Omental fat pad (tissue), 4 donors: ENCODE measurements around the gene HPCAL4. TPM values are rescaled to one million over a fixed set of nuclear protein-coding genes. Genes with fewer than 3 reads are reported as not detected.

Source experiments
- ATAC-seq: fragments of 150-250 bp; one replicate; pipeline ENCODE4 v1.9.1; 2016; ENCODE audit warnings: mild to moderate bottlenecking, moderate library complexity; ENCODE audit not compliant: low FRiP score
- DNase-seq: peaks from one replicate; pipeline ENCODE4 v3.0.0-alpha.2; 2019; ENCODE audit warnings: low spot score
- CTCF ChIP-seq, 3 donors: fragments of 450-650 bp; IDR thresholded peaks; one replicate each; pipeline ENCODE4 v1.5.1; 2016 to 2017; ENCODE audit warnings: antibody characterized with exemption in 3 of 3, mild to moderate bottlenecking in 3 of 3, moderate library complexity in 2 of 3
- small RNA-seq: library from RNA; depleted of rRNA; stranded (forward); fragments of <200 nt; gene quantifications from one replicate; pipeline ENCODE3, GENCODE V24; 2016
- total RNA-seq, 4 donors: library from RNA; depleted of rRNA; stranded (reverse); fragments of >200 nt; gene quantifications; one replicate each; pipeline ENCODE4 v1.1.0, GENCODE V29; 2016

Gene HPCAL4
- total RNA-seq, 4 donors from 2014 or later: 0.16 to 0.74 (median 0.24) TPM; not detected in 1

- peak; percentile 76 for ATAC-seq
- no peak for DNase-seq
- TF ChIP-seq CTCF (IDR thresholded peaks at IDR 0.05): no peak
Observed at GRCh38 chr1:39632682-39633417, 58.4 kb downstream of the HPCAL4 start.

DNA sequence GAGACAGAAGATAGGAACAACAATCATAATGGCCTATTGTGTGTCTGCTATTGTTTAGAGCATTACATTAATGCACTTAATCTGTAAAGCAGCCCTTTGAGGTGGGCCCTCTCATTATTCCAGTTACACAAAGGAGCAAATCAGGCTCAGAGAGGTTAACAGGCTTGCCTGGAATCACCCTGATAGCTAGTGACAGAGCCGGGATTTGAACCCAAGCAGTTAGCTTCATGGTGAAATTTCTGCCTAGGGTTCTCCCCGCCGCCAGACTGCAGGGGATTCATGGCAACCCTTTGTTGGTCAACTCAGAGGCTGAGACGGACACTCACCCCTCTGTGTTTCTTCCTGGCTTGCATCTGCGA lies 58.9 kb downstream of the HPCAL4 start:
- TF ChIP-seq CTCF (IDR thresholded peaks at IDR 0.05): no peak
- ATAC-seq (no peak), DNase-seq (no peak)

DNA sequence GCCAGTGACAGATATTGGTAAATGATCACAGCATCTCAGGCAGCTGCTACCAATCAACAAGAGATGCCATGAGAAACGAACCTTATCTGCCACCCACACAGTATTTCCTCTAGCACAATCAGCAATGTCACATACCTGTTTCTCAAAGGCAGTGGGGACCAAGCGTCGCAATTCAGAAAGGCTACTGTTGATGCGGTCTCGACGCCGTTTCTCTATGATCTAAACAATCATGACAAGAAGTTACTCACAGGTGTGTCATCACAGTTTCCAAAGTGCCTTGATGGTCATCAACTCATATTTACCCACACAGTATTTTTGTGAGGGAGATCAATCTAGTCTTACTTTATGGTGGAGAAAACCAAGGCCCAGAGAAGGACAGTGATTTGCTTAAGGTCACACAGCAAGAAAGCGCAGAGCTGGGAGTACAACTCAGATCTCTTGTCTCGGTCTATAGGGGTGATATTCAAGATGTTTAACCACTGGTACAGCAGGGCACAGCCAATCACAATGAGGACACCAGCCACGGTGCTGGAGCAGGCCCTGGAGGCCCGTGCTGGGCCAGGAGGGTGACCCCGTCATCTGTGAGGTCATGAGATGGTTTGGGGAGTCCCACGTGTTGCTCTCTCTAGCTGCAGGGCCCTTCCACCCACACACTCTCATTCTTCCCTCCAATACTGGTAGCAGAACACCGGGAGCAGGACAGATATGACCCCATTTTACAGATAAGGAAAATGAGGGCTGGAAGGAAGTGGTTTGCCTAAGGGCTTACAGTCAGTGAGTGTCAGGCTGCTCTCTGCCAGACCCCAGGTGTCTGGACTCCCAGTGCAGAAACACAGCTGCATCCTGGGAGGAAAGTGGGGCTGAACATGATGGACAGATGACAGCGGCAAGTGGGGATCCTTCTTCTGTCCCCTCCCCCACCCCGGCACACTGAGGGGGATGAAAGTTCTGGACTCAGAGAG lies 59.6 kb downstream of the HPCAL4 start:
- DNase-seq (no peak), ATAC-seq (no peak)
- no peak for TF ChIP-seq CTCF (IDR thresholded peaks at IDR 0.05)

DNA sequence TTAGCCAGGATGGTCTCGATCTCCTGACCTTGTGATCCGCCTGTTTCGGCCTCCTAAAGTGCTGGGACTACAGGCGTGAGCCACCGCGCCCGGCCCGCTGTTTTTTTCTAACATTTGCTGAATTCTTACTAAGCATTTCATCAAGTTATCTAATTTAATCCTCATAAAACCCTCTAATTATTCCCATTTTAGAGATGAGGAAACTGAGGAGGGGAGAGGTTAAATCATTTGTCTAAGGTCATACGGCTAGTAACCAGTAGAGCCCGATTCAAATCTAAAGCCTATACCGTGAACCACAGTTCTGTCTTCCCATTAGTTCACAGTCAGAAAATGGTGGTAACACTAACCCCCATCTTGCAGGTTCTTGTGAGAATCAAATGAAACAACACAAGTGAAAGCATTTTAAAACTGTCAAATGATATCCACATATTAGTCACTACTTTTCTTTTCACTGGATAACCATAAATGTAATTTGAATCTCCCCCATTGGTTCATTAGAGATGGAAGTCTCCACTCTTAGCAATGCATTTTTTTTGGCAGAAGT lies 62.4 kb downstream of the HPCAL4 start:
- ATAC-seq (no peak), DNase-seq (no peak)
- TF ChIP-seq CTCF (IDR thresholded peaks at IDR 0.05): no peak

Small RNA genes within 50 kb of the gene (small RNA-seq; reads per million reads assigned to genes)
- gene RNU7-121P: not detected

Other genes with a start within 250 kb of the HPCAL4 start
- 1 to 10 TPM in 1 of 4 donors, not detected in 3; 2.0 TPM for gene BMP8A, start 199.8 kb downstream of the HPCAL4 start, total RNA-seq
- gene PABPC4, start 114.6 kb downstream of the HPCAL4 start, total RNA-seq: 100 to 1,000 TPM; 142 to 379 (median 186) TPM
- gene HEYL, start 51.8 kb downstream of the HPCAL4 start, total RNA-seq: 1 to 10 TPM; 3.3 to 6.5 (median 5.3) TPM
- 1 to 10 TPM in 1 of 4 donors, not detected in 3; 1.3 TPM for gene NT5C1A, start 19.3 kb downstream of the HPCAL4 start, total RNA-seq
- 10 to 100 TPM; 22.7 to 39.6 (median 27.8) TPM for gene PPIE, start 47.4 kb upstream of the HPCAL4 start, total RNA-seq
- gene OXCT2, start 79.9 kb upstream of the HPCAL4 start, total RNA-seq: 1 to 10 TPM in 1 of 4 donors, under 1 TPM in 3; 0.24 to 1.4 (median 0.31) TPM
- 1 to 10 TPM in 1 of 4 donors, under 1 TPM in 3; 0.24 to 2.0 (median 0.33) TPM for gene BMP8B, start 97.4 kb upstream of the HPCAL4 start, total RNA-seq
- gene TRIT1, start 192.1 kb upstream of the HPCAL4 start, total RNA-seq: 10 to 100 TPM in 3 of 4 donors, 1 to 10 TPM in 1; 8.4 to 15.8 (median 13.1) TPM
- gene MYCL, start 210.5 kb upstream of the HPCAL4 start, total RNA-seq: 1 to 10 TPM in 1 of 4 donors, under 1 TPM in 1, not detected in 2; 0.31 to 1.3 TPM